ENCODE measurements around the gene TRAPPC3L. TPM values are rescaled to one million over a fixed set of nuclear protein-coding genes. Genes with fewer than 3 reads are reported as not detected.

The TRAPPC3L gene
- total and polyA plus RNA-seq, 10 donors, result 0.33 to 6.3 (median 2.9) TPM

DNA sequence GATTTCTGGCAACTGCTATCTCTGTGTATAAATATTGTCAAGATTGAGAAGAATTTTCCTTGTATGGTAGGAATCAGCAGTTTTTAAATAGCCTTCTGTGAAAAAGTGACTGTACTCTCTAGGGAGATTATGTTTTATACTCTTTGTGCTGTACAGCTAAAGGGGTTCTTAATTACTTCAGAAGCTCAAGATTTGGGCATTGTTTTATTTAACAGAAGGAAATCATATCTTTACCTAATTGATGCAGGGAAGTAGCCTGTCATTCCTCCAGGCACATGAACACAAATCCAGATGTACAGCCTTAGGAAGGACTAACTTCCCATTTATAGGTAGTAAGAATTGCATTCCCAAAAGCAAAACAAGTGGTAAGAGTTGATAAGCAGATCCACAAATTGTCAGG is 32.8 kb downstream of the TRAPPC3L start:
- H3K27ac ChIP-seq, result peak overlapping the region; percentile 70 to 87 (median 84)
- H3K27me3 ChIP-seq (replicated peaks in 1 of 7), result no peaks in the 10 kb centered on the region
- TF ChIP-seq, protein P1, sequence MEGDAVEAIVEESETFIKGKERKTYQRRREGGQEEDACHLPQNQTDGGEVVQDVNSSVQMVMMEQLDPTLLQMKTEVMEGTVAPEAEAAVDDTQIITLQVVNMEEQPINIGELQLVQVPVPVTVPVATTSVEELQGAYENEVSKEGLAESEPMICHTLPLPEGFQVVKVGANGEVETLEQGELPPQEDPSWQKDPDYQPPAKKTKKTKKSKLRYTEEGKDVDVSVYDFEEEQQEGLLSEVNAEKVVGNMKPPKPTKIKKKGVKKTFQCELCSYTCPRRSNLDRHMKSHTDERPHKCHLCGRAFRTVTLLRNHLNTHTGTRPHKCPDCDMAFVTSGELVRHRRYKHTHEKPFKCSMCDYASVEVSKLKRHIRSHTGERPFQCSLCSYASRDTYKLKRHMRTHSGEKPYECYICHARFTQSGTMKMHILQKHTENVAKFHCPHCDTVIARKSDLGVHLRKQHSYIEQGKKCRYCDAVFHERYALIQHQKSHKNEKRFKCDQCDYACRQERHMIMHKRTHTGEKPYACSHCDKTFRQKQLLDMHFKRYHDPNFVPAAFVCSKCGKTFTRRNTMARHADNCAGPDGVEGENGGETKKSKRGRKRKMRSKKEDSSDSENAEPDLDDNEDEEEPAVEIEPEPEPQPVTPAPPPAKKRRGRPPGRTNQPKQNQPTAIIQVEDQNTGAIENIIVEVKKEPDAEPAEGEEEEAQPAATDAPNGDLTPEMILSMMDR (IDR thresholded peaks at IDR 0.05 in 8 of 11, conservative IDR thresholded peaks at IDR 0.05 in 3 of 11), result no peak
- no peak for TF ChIP-seq POLR2A (IDR thresholded peaks at IDR 0.05)
- no peak for TF ChIP-seq POLR2AphosphoS5 (IDR thresholded peaks at IDR 0.05)
- intact Hi-C loops (cut with DNase I; ENCODE audit: low total_unique reads), result no loop called here
- H3K4me1 ChIP-seq, result peaks cover 0 to 31% (median 12%) of the 10 kb centered on the region in 6 donors
- peaks cover 0 to 7% (median 0%) of the 10 kb centered on the region in 6 donors for H3K36me3 ChIP-seq
- H3K9me3 ChIP-seq, result peaks cover 0 to 13% (median 0%) of the 10 kb centered on the region in 8 donors
- DNase-seq, result no peak
- H3K4me3 ChIP-seq, result peak overlapping the region in 6 of 8 donors; percentile 16 to 59 (median 28)

DNA sequence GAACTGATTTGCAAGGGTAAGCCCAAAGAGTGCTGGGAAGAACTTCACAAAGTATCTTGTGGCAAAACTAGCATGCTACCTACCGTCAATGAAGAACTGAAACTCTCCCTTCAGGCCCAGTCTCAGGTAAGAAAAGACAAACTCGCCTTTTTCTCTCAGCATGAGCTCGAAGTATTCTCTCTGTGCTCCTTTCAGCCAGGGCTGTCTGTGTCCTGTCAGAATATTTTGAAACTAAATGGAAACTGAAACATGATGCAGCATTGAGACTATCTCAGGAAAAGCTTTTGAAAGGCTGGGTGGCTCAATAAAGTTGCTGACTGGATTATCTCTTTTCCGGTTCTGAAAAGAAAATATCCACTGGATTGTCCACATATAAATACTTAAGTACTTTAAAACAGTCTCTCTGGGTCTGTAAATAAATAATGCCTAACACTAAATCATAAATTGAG is 33.3 kb downstream of the TRAPPC3L start:
- Histone ChIP-seq H3K9me3 (peaks cover 0 to 13% (median 0%) of the 10 kb centered on the region in 8 donors), H3K27ac (peak overlapping the region; percentile 70 to 87 (median 84)), H3K4me3 (peak overlapping the region; percentile 7 to 59 (median 26)), H3K27me3 (replicated peaks in 1 of 7) (no peaks in the 10 kb centered on the region), H3K4me1 (peaks cover 0 to 31% (median 12%) of the 10 kb centered on the region in 6 donors), H3K36me3 (peaks cover 0 to 7% (median 0%) of the 10 kb centered on the region in 6 donors)
- TF ChIP-seq, protein P1 (IDR thresholded peaks at IDR 0.05 in 8 of 11, conservative IDR thresholded peaks at IDR 0.05 in 3 of 11), result no peak
- no peak for TF ChIP-seq POLR2AphosphoS5 (IDR thresholded peaks at IDR 0.05)
- no peak for TF ChIP-seq POLR2A (IDR thresholded peaks at IDR 0.05)
- intact Hi-C loops (cut with DNase I; ENCODE audit: low total_unique reads), result no loop called here
- 36 to 54% (median 52%) methylated on average over 4 of the region's 4 CpGs for WGBS, 5 donors
- no peak for DNase-seq

DNA sequence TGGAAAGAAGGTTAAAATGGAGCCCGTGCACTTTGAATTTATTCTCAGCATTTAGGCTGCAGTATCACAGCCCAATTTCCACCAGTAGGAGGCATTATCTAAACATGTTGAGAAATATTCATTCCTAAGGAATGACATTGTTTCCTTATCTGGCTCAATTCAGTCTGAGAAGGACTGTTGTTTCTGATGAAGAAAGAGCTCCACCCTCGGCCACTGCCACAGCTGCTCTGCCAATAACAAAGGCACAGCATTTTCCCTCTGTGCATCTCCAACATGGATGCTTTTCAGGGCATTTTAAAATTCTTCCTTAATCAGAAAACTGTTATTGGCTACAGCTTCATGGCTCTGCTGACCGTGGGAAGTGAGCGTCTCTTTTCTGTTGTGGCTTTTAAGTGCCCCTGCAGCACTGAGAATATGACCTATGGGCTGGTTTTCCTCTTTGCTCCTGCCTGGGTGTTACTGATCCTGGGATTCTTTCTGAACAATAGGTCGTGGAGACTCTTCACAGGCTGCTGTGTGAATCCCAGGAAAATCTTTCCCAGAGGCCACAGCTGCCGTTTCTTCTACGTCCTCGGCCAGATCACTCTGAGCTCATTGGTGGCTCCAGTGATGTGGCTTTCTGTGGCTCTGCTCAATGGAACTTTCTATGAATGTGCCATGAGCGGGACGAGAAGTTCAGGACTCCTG is 33.9 kb downstream of the TRAPPC3L start, which contains the start of gene CALHM5:
TSS of gene CALHM5 (plus strand) at position 216 of the 687 bp plus-strand sequence. CDS start at position 274, 58 bp downstream.
- TF ChIP-seq POLR2A (IDR thresholded peaks at IDR 0.05), result no peak
- TF ChIP-seq, protein P1 (IDR thresholded peaks at IDR 0.05 in 8 of 11, conservative IDR thresholded peaks at IDR 0.05 in 3 of 11), result peak in 10 of 11 experiments; percentile 18 to 67 (median 54)
- peak in 1 of 3 donors; percentile 31 for TF ChIP-seq POLR2AphosphoS5 (IDR thresholded peaks at IDR 0.05)
- peaks cover 0 to 31% (median 12%) of the 10 kb centered on the region in 6 donors for H3K4me1 ChIP-seq
- H3K9me3 ChIP-seq, result peaks cover 0 to 13% (median 0%) of the 10 kb centered on the region in 8 donors
- intact Hi-C loops (cut with DNase I; ENCODE audit: low total_unique reads), result no loop called here
- no peak for DNase-seq
- H3K4me3 ChIP-seq, result peak within 1 kb of the TSS; percentile 7 to 59 (median 26)
- no peaks in the 10 kb centered on the region for H3K27me3 ChIP-seq (replicated peaks in 1 of 7)
- peaks cover 0 to 7% (median 0%) of the 10 kb centered on the region in 6 donors for H3K36me3 ChIP-seq
- 49 to 72% (median 65%) methylated on average over 10 of the region's 10 CpGs for WGBS, 5 donors
- peak within 1 kb of the TSS; percentile 70 to 87 (median 84) for H3K27ac ChIP-seq

- H3K36me3 ChIP-seq, result no peaks in the 10 kb centered on the region
- TF ChIP-seq POLR2AphosphoS5 (IDR thresholded peaks at IDR 0.05), result no peak
- no peak for TF ChIP-seq POLR2A (IDR thresholded peaks at IDR 0.05)
- TF ChIP-seq, protein P1 (IDR thresholded peaks at IDR 0.05 in 8 of 11, conservative IDR thresholded peaks at IDR 0.05 in 3 of 11), result no peak
- H3K9me3 ChIP-seq, result peaks cover 0 to 17% (median 3%) of the 10 kb centered on the region in 8 donors
- no peak for DNase-seq
- no peak overlapping the region for H3K27ac ChIP-seq
- no peaks in the 10 kb centered on the region for H3K27me3 ChIP-seq (replicated peaks in 1 of 7)
- intact Hi-C loops (cut with DNase I; ENCODE audit: low total_unique reads), result no loop called here
- no peak overlapping the region for H3K4me3 ChIP-seq
- H3K4me1 ChIP-seq, result peaks cover 0 to 24% (median 8%) of the 10 kb centered on the region in 6 donors
Observed at GRCh38 chr6:116508527-116508926, 37.0 kb downstream of the TRAPPC3L start.
